CD14-positive monocyte (primary cell): ENCODE results near the gene MARCKS. TPM values are rescaled to one million over a fixed set of nuclear protein-coding genes. Genes with fewer than 3 reads are reported as not detected.

ENCODE experiments used
- DNase-seq, 3 donors: peaks; one replicate each; pipeline ENCODE4 v3.0.0-alpha.2; 2011 to 2022
- H2AFZ ChIP-seq: 2 replicates; pipeline ENCODE4 v1.6.0; 2012; ENCODE audit warnings: mild to moderate bottlenecking, low read depth, low read length, inconsistent platforms; ENCODE audit not compliant: insufficient read depth, poor library complexity, severe bottlenecking
- H3K27ac ChIP-seq, 2 donors: 1 replicate in 1 of 2; 2 replicates in 1 of 2; pipeline ENCODE4 v1.5.1; 2012 to 2013; ENCODE audit warnings: low read length in 2 of 2, control low read depth in 1 of 2, inconsistent platforms in 1 of 2, low read depth in 1 of 2, mild to moderate bottlenecking in 1 of 2
- H3K27me3 ChIP-seq, 2 donors: one replicate each; pipeline versions ENCODE4 v1.6.0 to v1.6.1; 2011 to 2013; ENCODE audit warnings: low read length in 2 of 2; ENCODE audit not compliant: control insufficient read depth in 2 of 2, insufficient read depth in 2 of 2
- H3K36me3 ChIP-seq, 2 donors: replicated peaks in 1 of 2; 1 replicate in 1 of 2; 2 replicates in 1 of 2; pipeline versions ENCODE4 v1.5.1 to v1.6.1; 2012 to 2013; ENCODE audit warnings: low read length in 2 of 2, control low read depth in 1 of 2, inconsistent platforms in 1 of 2, mild to moderate bottlenecking in 1 of 2; ENCODE audit not compliant: insufficient read depth in 2 of 2, control insufficient read depth in 1 of 2
- H3K4me1 ChIP-seq, 2 donors: 1 replicate in 1 of 2; 2 replicates in 1 of 2; pipeline versions ENCODE4 v1.5.1 to v1.6.1; 2012 to 2013; ENCODE audit warnings: low read length in 2 of 2, control low read depth in 1 of 2, inconsistent platforms in 1 of 2, mild to moderate bottlenecking in 1 of 2, moderate library complexity in 1 of 2; ENCODE audit not compliant: insufficient read depth in 2 of 2, control insufficient read depth in 1 of 2
- H3K4me2 ChIP-seq: replicated peaks from 2 replicates; pipeline ENCODE3; 2012; ENCODE audit warnings: low read length, moderate library complexity, mild to moderate bottlenecking; ENCODE audit not compliant: poor library complexity, severe bottlenecking; ENCODE audit errors: extremely low read depth
- H3K4me3 ChIP-seq, 3 experiments: fragments of 200-600 bp in 1 of 3; sonication (generic) in 1 of 3; replicated peaks in 1 of 3; 1 replicate in 2 of 3; 2 replicates in 1 of 3; pipeline ENCODE4 v1.5.1; 2011 to 2013; ENCODE audit warnings: low read length in 3 of 3, mild to moderate bottlenecking in 3 of 3, control low read depth in 2 of 3, low read depth in 2 of 3, inconsistent platforms in 1 of 3, moderate library complexity in 1 of 3
- H3K79me2 ChIP-seq: 2 replicates; pipeline ENCODE4 v1.6.0; 2012; ENCODE audit warnings: mild to moderate bottlenecking, control low read depth, inconsistent platforms, low read length, moderate library complexity; ENCODE audit not compliant: insufficient read depth
- H3K9ac ChIP-seq: 2 replicates; pipeline ENCODE4 v1.6.0; 2017; ENCODE audit warnings: low read length, mild to moderate bottlenecking; ENCODE audit not compliant: insufficient read depth, poor library complexity, severe bottlenecking
- H3K9me3 ChIP-seq, 2 donors: replicated peaks in 1 of 2; 1 replicate in 1 of 2; 2 replicates in 1 of 2; pipeline versions ENCODE4 v1.5.1 to v1.6.1; 2012 to 2013; ENCODE audit warnings: low read length in 2 of 2, control low read depth in 1 of 2; ENCODE audit not compliant: control insufficient read depth in 1 of 2, insufficient read depth in 1 of 2
- H4K20me1 ChIP-seq: 2 replicates; pipeline ENCODE4 v1.6.0; 2012; ENCODE audit warnings: mild to moderate bottlenecking, low read length, control low read depth, moderate library complexity; ENCODE audit not compliant: insufficient read depth
- H3K27ac Mint-ChIP-seq, 7 donors: one replicate each; pipeline ENCODE4 v1.8.0; 2020; ENCODE audit warnings: mild to moderate bottlenecking in 7 of 7, mixed read lengths in 7 of 7, moderate library complexity in 6 of 7, inconsistent platforms in 2 of 7
- H3K27me3 Mint-ChIP-seq, 3 donors: one replicate each; pipeline ENCODE4 v1.8.0; 2021 to 2022; ENCODE audit warnings: low read depth in 3 of 3, mild to moderate bottlenecking in 3 of 3, mixed read lengths in 3 of 3, moderate library complexity in 3 of 3, inconsistent platforms in 1 of 3
- H3K36me3 Mint-ChIP-seq, 2 donors: one replicate each; pipeline ENCODE4 v1.8.0; 2020; ENCODE audit warnings: mixed read lengths in 2 of 2, inconsistent platforms in 1 of 2, mild to moderate bottlenecking in 1 of 2
- H3K4me1 Mint-ChIP-seq: one replicate; pipeline ENCODE4 v1.8.0; 2020; ENCODE audit warnings: mild to moderate bottlenecking, mixed read lengths
- H3K4me3 Mint-ChIP-seq, 2 donors: one replicate each; pipeline ENCODE4 v1.8.0; 2020; ENCODE audit warnings: mild to moderate bottlenecking in 2 of 2, mixed read lengths in 2 of 2, moderate library complexity in 1 of 2
- H3K9me3 Mint-ChIP-seq, 7 donors: one replicate each; pipeline ENCODE4 v1.8.0; 2020 to 2022; ENCODE audit warnings: mixed read lengths in 7 of 7, mild to moderate bottlenecking in 6 of 7, moderate library complexity in 6 of 7, inconsistent platforms in 2 of 7
- CTCF ChIP-seq: fragments of 200-600 bp; IDR thresholded peaks from one replicate; pipeline ENCODE4 v1.8.0; 2022; ENCODE audit warnings: antibody characterized with exemption, mild to moderate bottlenecking
- WGBS: methylation state at CpG from one replicate; pipeline ENCODE4 v1.1.5; 2013; ENCODE audit warnings: missing lambda C conversion rate; ENCODE audit not compliant: insufficient coverage; 5-methylcytosine and 5-hydroxymethylcytosine counted together
- intact Hi-C, 2 donors: fragments of 100-400 bp; cut with micrococcal nuclease; formaldehyde crosslinking; loops; one replicate each; pipeline versions ENCODE4 v1.15.0 to v1.15.1; 2023
- polyA plus RNA-seq, 3 donors: library from polyadenylated mRNA; depleted of rRNA in 1 of 3; unstranded in 2 of 3; stranded (reverse) in 1 of 3; fragments of 300-500 nt in 2 of 3; fragments of >200 nt in 1 of 3; fragmentation: Illumina TruSeq in 2 of 3; gene quantifications; 1 replicate in 2 of 3; 2 replicates in 1 of 3; pipeline ENCODE4 v1.2.3, GENCODE V29; 2012 to 2021

MARCKS gene
- polyA plus RNA-seq, 3 donors = 12.1 to 22.9 (median 14.4) TPM

- H3K36me3 Mint-ChIP-seq = no peaks in the 10 kb centered on the region
- no CpG with 5 or more reads among the region's 2 CpGs for WGBS
- no peaks in the 10 kb centered on the region for H3K4me1 ChIP-seq
- intact Hi-C loops = loop anchor here in 1 of 2 donors (10.0 kb wide), 2 partner anchors 1117 to 1717 kb away; no protein-coding TSS in a partner anchor
- H3K27me3 ChIP-seq = no peaks in the 10 kb centered on the region
- no peaks in the 10 kb centered on the region for H3K79me2 ChIP-seq
- no peak overlapping the region for H3K4me3 Mint-ChIP-seq
- TF ChIP-seq CTCF = no peak
- H3K4me1 Mint-ChIP-seq = no peaks in the 10 kb centered on the region
- no peaks in the 10 kb centered on the region for H3K36me3 ChIP-seq
- H3K4me2 ChIP-seq = no peak overlapping the region
- no peaks in the 10 kb centered on the region for H3K9me3 ChIP-seq
- peaks cover 0 to 5% (median 0%) of the 10 kb centered on the region in 7 donors for H3K9me3 Mint-ChIP-seq
- no peak overlapping the region for H2AFZ ChIP-seq
- H4K20me1 ChIP-seq = no peaks in the 10 kb centered on the region
- peaks cover 0 to 1% (median 0%) of the 10 kb centered on the region in 3 donors for H3K27me3 Mint-ChIP-seq
- no peak for DNase-seq
- H3K27ac ChIP-seq = no peak overlapping the region
- no peak overlapping the region for H3K27ac Mint-ChIP-seq
- H3K9ac ChIP-seq = no peak overlapping the region
- H3K4me3 ChIP-seq = no peak overlapping the region
Measured at GRCh38 chr6:113901482-113901881, 44.3 kb downstream of the MARCKS start.

- no peak overlapping the region for H3K9ac ChIP-seq
- Mint-ChIP-seq H3K4me1 (no peaks in the 10 kb centered on the region), H3K9me3 (no peaks in the 10 kb centered on the region), H3K4me3 (no peak overlapping the region), H3K36me3 (no peaks in the 10 kb centered on the region), H3K27ac (peak overlapping the region in 1 of 7 donors; percentile 60), H3K27me3 (peaks cover 0 to 1% (median 0%) of the 10 kb centered on the region in 3 donors)
- peak overlapping the region; percentile 35 for H2AFZ ChIP-seq
- no peaks in the 10 kb centered on the region for H3K4me1 ChIP-seq
- H3K36me3 ChIP-seq = no peaks in the 10 kb centered on the region
- no peak for TF ChIP-seq CTCF
- H3K27me3 ChIP-seq = no peaks in the 10 kb centered on the region
- no peaks in the 10 kb centered on the region for H3K9me3 ChIP-seq
- WGBS = 92% methylated on average over 6 of the region's 9 CpGs
- H4K20me1 ChIP-seq = no peaks in the 10 kb centered on the region
- H3K4me2 ChIP-seq = no peak overlapping the region
- no peak for DNase-seq
- H3K4me3 ChIP-seq = no peak overlapping the region
- no peak overlapping the region for H3K27ac ChIP-seq
- no peaks in the 10 kb centered on the region for H3K79me2 ChIP-seq
- intact Hi-C loops = loop anchor here in 1 of 2 donors (10.0 kb wide), 2 partner anchors 1119 to 1719 kb away; no protein-coding TSS in a partner anchor
Measured at GRCh38 chr6:113903666-113904330, 46.7 kb downstream of the MARCKS start.
